Common myeloid progenitor, CD34-positive (primary cell): ENCODE data around the gene PTPRZ1.

Experiments used
- CTCF ChIA-PET: fragments of 350-600 bp; sonication (Branson Sonifier 250); formaldehyde crosslinking; loops from one replicate; lab custom pipeline; 2021; ENCODE audit warnings: antibody characterized with exemption; lab: Charles Lee
- POLR2A ChIA-PET: fragments of 350-600 bp; sonication (Branson Sonifier 250); formaldehyde crosslinking; loops from one replicate; lab custom pipeline; 2021; ENCODE audit warnings: antibody characterized with exemption; lab: Charles Lee
- DNase-seq, 3 donors: peaks; one replicate each; pipeline versions ENCODE4 v3.0.0 to v3.0.0-alpha.2; 2013
- H3K27ac ChIP-seq, 2 experiments: 1 replicate in 1 of 2; 2 replicates in 1 of 2; pipeline ENCODE4 v1.7.0; 2013; ENCODE audit warnings: inconsistent platforms in 2 of 2, low read length in 2 of 2, mild to moderate bottlenecking in 2 of 2, low read depth in 1 of 2, moderate library complexity in 1 of 2; ENCODE audit not compliant: severe bottlenecking in 2 of 2, insufficient read depth in 1 of 2, poor library complexity in 1 of 2
- H3K27me3 ChIP-seq, 5 experiments: replicated peaks in 2 of 5; 1 replicate in 3 of 5; 2 replicates in 2 of 5; pipeline versions ENCODE4 v1.6.1 to v1.7.0; 2013; ENCODE audit warnings: low read length in 4 of 5, mild to moderate bottlenecking in 2 of 5, moderate library complexity in 2 of 5, inconsistent platforms in 1 of 5; ENCODE audit not compliant: insufficient read depth in 5 of 5, control insufficient read depth in 4 of 5
- H3K36me3 ChIP-seq, 4 experiments: 1 replicate in 2 of 4; 2 replicates in 2 of 4; pipeline versions ENCODE4 v1.6.1 to v1.7.0; 2013; ENCODE audit warnings: low read length in 3 of 4, control low read depth in 1 of 4, mild to moderate bottlenecking in 1 of 4; ENCODE audit not compliant: control insufficient read depth in 4 of 4, insufficient read depth in 4 of 4
- H3K4me1 ChIP-seq, 4 experiments: 1 replicate in 3 of 4; 2 replicates in 1 of 4; pipeline versions ENCODE4 v1.6.1 to v1.7.1; 2013; ENCODE audit warnings: low read length in 3 of 4, mild to moderate bottlenecking in 3 of 4, control low read depth in 1 of 4, inconsistent platforms in 1 of 4, moderate library complexity in 1 of 4; ENCODE audit not compliant: control insufficient read depth in 4 of 4, insufficient read depth in 4 of 4; ENCODE audit errors: control extremely low read depth in 1 of 4
- H3K4me3 ChIP-seq, 7 experiments: 1 replicate in 4 of 7; 2 replicates in 3 of 7; pipeline versions ENCODE4 v1.5.1 to v1.7.0; 2013; ENCODE audit warnings: mild to moderate bottlenecking in 7 of 7, low read length in 6 of 7, moderate library complexity in 6 of 7, inconsistent platforms in 2 of 7, low read depth in 2 of 7, control low read depth in 1 of 7; ENCODE audit not compliant: insufficient read depth in 4 of 7, control insufficient read depth in 1 of 7; ENCODE audit errors: extremely low read depth in 1 of 7
- H3K9me3 ChIP-seq, 5 experiments: 1 replicate in 4 of 5; 2 replicates in 1 of 5; pipeline versions ENCODE4 v1.6.1 to v1.7.1; 2013; ENCODE audit warnings: low read length in 4 of 5, mild to moderate bottlenecking in 2 of 5, inconsistent platforms in 1 of 5, low read depth in 1 of 5, moderate library complexity in 1 of 5; ENCODE audit not compliant: control insufficient read depth in 4 of 5, insufficient read depth in 2 of 5; ENCODE audit errors: control extremely low read depth in 1 of 5
- WGBS: methylation state at CpG from one replicate; pipeline ENCODE4 v1.1.5; 2013; ENCODE audit not compliant: insufficient coverage; 5-methylcytosine and 5-hydroxymethylcytosine counted together

PTPRZ1 gene

GRCh38 chr7:121875203-121875602 is 2.2 kb downstream of the PTPRZ1 start:
- peaks cover 0 to 3% (median 0%) of the 10 kb centered on the region in 5 experiments for H3K9me3 ChIP-seq
- no peak for DNase-seq
- H3K36me3 ChIP-seq, result no peaks in the 10 kb centered on the region
- ChIA-PET CTCF (interaction anchor here (0.6 kb wide), 1 partner anchor 29 kb away, joined by 3 read pairs; no protein-coding TSS in a partner anchor), POLR2A (no interaction called here)
- no peak overlapping the region for H3K4me3 ChIP-seq
- H3K4me1 ChIP-seq, result peaks cover 0 to 16% (median 10%) of the 10 kb centered on the region in 4 experiments
- peaks cover 28 to 72% (median 39%) of the 10 kb centered on the region in 5 experiments for H3K27me3 ChIP-seq
- no peak overlapping the region for H3K27ac ChIP-seq

GRCh38 chr7:121876656-121877500 is 3.9 kb downstream of the PTPRZ1 start:
- no peak overlapping the region for H3K4me3 ChIP-seq
- WGBS, result 73% methylated on average over 2 of the region's 5 CpGs
- POLR2A ChIA-PET, result no interaction called here

GRCh38 chr7:121878918-121879464 is 6.0 kb downstream of the PTPRZ1 start:
- Histone ChIP-seq H3K9me3 (peaks cover 0 to 3% (median 0%) of the 10 kb centered on the region in 5 experiments), H3K36me3 (no peaks in the 10 kb centered on the region), H3K27me3 (peaks cover 6 to 38% (median 13%) of the 10 kb centered on the region in 5 experiments), H3K4me3 (no peak overlapping the region), H3K4me1 (peaks cover 0 to 3% (median 0%) of the 10 kb centered on the region in 4 experiments), H3K27ac (no peak overlapping the region)
- no peak for DNase-seq
- no CpG with 5 or more reads among the region's 5 CpGs for WGBS
- POLR2A ChIA-PET, result no interaction called here
- CTCF ChIA-PET, result no interaction called here

More at GRCh38 chr7:121876656-121877500, 3.9 kb downstream of the PTPRZ1 start:
- Histone ChIP-seq H3K27me3 (peaks cover 17 to 59% (median 27%) of the 10 kb centered on the region in 5 experiments), H3K36me3 (no peaks in the 10 kb centered on the region), H3K27ac (no peak overlapping the region), H3K4me1 (peaks cover 0 to 16% (median 10%) of the 10 kb centered on the region in 4 experiments), H3K9me3 (peaks cover 0 to 3% (median 0%) of the 10 kb centered on the region in 5 experiments)
- DNase-seq, result no peak
- CTCF ChIA-PET, result no interaction called here

GRCh38 chr7:121879544-121879943 is 6.6 kb downstream of the PTPRZ1 start:
- Histone ChIP-seq H3K4me3 (no peak overlapping the region), H3K27ac (no peak overlapping the region), H3K27me3 (peaks cover 4 to 33% (median 9%) of the 10 kb centered on the region in 5 experiments), H3K4me1 (no peaks in the 10 kb centered on the region), H3K9me3 (peaks cover 0 to 3% (median 0%) of the 10 kb centered on the region in 5 experiments), H3K36me3 (no peaks in the 10 kb centered on the region)
- ChIA-PET POLR2A (no interaction called here), CTCF (no interaction called here)
- no CpG with 5 or more reads among the region's 1 CpG for WGBS
- DNase-seq, result no peak

GRCh38 chr7:121882731-121883130 is 9.8 kb downstream of the PTPRZ1 start:
- no peak for DNase-seq

GRCh38 chr7:121885166-121885920 is 12.4 kb downstream of the PTPRZ1 start:
- no peak overlapping the region for H3K4me3 ChIP-seq
- peaks cover 0 to 3% (median 0%) of the 10 kb centered on the region in 5 experiments for H3K27me3 ChIP-seq

More at GRCh38 chr7:121882731-121883130, 9.8 kb downstream of the PTPRZ1 start:
- Histone ChIP-seq H3K36me3 (no peaks in the 10 kb centered on the region), H3K4me1 (no peaks in the 10 kb centered on the region), H3K27ac (no peak overlapping the region), H3K9me3 (peaks cover 0 to 3% (median 0%) of the 10 kb centered on the region in 5 experiments), H3K4me3 (no peak overlapping the region), H3K27me3 (peaks cover 0 to 11% (median 0%) of the 10 kb centered on the region in 5 experiments)
- 100% methylated on average over 1 of the region's 2 CpGs for WGBS
- ChIA-PET POLR2A (no interaction called here), CTCF (no interaction called here)

More at GRCh38 chr7:121885166-121885920, 12.4 kb downstream of the PTPRZ1 start:
- 88% methylated on average over 3 of the region's 4 CpGs for WGBS
- no peaks in the 10 kb centered on the region for H3K4me1 ChIP-seq
- H3K36me3 ChIP-seq, result no peaks in the 10 kb centered on the region
- DNase-seq, result no peak
- H3K27ac ChIP-seq, result no peak overlapping the region
- POLR2A ChIA-PET, result no interaction called here
- CTCF ChIA-PET, result no interaction called here
- peaks cover 0 to 1% (median 0%) of the 10 kb centered on the region in 5 experiments for H3K9me3 ChIP-seq
